CD4-positive, alpha-beta memory T cell (primary cell): ENCODE data around the gene ZNF101. TPM values are rescaled to one million over a fixed set of nuclear protein-coding genes. Genes with fewer than 3 reads are reported as not detected.

Source experiments
- CTCF ChIA-PET: fragments of 350-600 bp; sonication (Branson Sonifier 250); formaldehyde crosslinking; loops from one replicate; lab custom pipeline; 2021; ENCODE audit warnings: inconsistent platforms; ENCODE audit not compliant: partially characterized antibody; lab: Charles Lee
- POLR2A ChIA-PET: fragments of 350-600 bp; sonication (Branson Sonifier 250); formaldehyde crosslinking; loops from one replicate; lab custom pipeline; 2021; ENCODE audit not compliant: partially characterized antibody; lab: Charles Lee
- DNase-seq, 5 donors: peaks; one replicate each; pipeline versions ENCODE4 v3.0.0 to v3.0.0-alpha.2; 2020 to 2022; ENCODE audit warnings: mixed read lengths in 1 of 5
- H3K27ac ChIP-seq: one replicate; pipeline ENCODE4 v1.7.0; 2013; ENCODE audit warnings: low read depth, low read length
- H3K27me3 ChIP-seq: 2 replicates; pipeline ENCODE4 v1.7.0; 2013; ENCODE audit warnings: mild to moderate bottlenecking, low read length, moderate library complexity; ENCODE audit not compliant: insufficient read depth
- H3K36me3 ChIP-seq: 2 replicates; pipeline ENCODE4 v1.7.0; 2013; ENCODE audit warnings: mild to moderate bottlenecking, low read length, moderate library complexity; ENCODE audit not compliant: insufficient read depth
- H3K4me1 ChIP-seq: 2 replicates; pipeline ENCODE4 v1.7.0; 2013; ENCODE audit warnings: mild to moderate bottlenecking, low read length, moderate library complexity; ENCODE audit not compliant: insufficient read depth
- H3K4me3 ChIP-seq, 2 donors: one replicate each; pipeline ENCODE4 v1.7.0; 2013; ENCODE audit warnings: low read length in 2 of 2, mild to moderate bottlenecking in 1 of 2
- H3K9me3 ChIP-seq, 2 donors: one replicate each; pipeline ENCODE4 v1.7.0; 2013; ENCODE audit warnings: low read length in 2 of 2, control low read depth in 1 of 2; ENCODE audit not compliant: control insufficient read depth in 1 of 2
- H3K27ac Mint-ChIP-seq, 7 donors: one replicate each; pipeline ENCODE4 v1.8.0; 2020 to 2021; ENCODE audit warnings: mixed read lengths in 7 of 7, mild to moderate bottlenecking in 6 of 7, inconsistent platforms in 3 of 7, moderate library complexity in 3 of 7
- H3K27me3 Mint-ChIP-seq, 2 donors: one replicate each; pipeline ENCODE4 v1.8.0; 2020 to 2021; ENCODE audit warnings: mixed read lengths in 2 of 2
- H3K36me3 Mint-ChIP-seq, 2 donors: one replicate each; pipeline ENCODE4 v1.8.0; 2020 to 2021; ENCODE audit warnings: mixed read lengths in 2 of 2, inconsistent platforms in 1 of 2, mild to moderate bottlenecking in 1 of 2
- H3K4me1 Mint-ChIP-seq, 4 donors: one replicate each; pipeline ENCODE4 v1.8.0; 2020 to 2021; ENCODE audit warnings: mixed read lengths in 4 of 4, mild to moderate bottlenecking in 1 of 4
- H3K4me3 Mint-ChIP-seq, 8 donors: one replicate each; pipeline ENCODE4 v1.8.0; 2020 to 2021; ENCODE audit warnings: mixed read lengths in 8 of 8, mild to moderate bottlenecking in 7 of 8, moderate library complexity in 6 of 8, inconsistent platforms in 3 of 8
- H3K9me3 Mint-ChIP-seq, 8 donors: one replicate each; pipeline ENCODE4 v1.8.0; 2020 to 2021; ENCODE audit warnings: mixed read lengths in 8 of 8, mild to moderate bottlenecking in 5 of 8, inconsistent platforms in 3 of 8, moderate library complexity in 1 of 8
- intact Hi-C: fragments of 100-400 bp; cut with micrococcal nuclease; formaldehyde crosslinking; loops from one replicate; pipeline ENCODE4 v1.15.1; 2023
- polyA plus RNA-seq, 2 donors: library from polyadenylated mRNA; unstranded; fragments of 300-500 nt; fragmentation: Illumina TruSeq; gene quantifications; one replicate each; pipeline ENCODE4 v1.2.3, GENCODE V29; 2021
- total RNA-seq, 2 experiments: library from RNA; stranded (reverse); gene quantifications; one replicate each; pipeline ENCODE4 v1.2.3, GENCODE V29; 2021

The ZNF101 gene
- total and polyA plus RNA-seq, 4 experiments from 2014 or later, result 97.3 to 156 (median 133) TPM

- H3K36me3 Mint-ChIP-seq, result peaks cover 28 to 59% of the 10 kb centered on the region in 2 donors
- peak overlapping the region in 1 of 8 donors; percentile 21 for H3K4me3 Mint-ChIP-seq
- Histone ChIP-seq H3K4me3 (no peak overlapping the region), H3K36me3 (peaks cover 36% of the 10 kb centered on the region), H3K9me3 (no peaks in the 10 kb centered on the region), H3K27me3 (no peaks in the 10 kb centered on the region), H3K4me1 (peaks cover 25% of the 10 kb centered on the region), H3K27ac (no peak overlapping the region)
- DNase-seq, result peak in 1 of 5 donors; percentile 19
- H3K9me3 Mint-ChIP-seq, result peaks cover 0 to 2% (median 0%) of the 10 kb centered on the region in 8 donors
- H3K4me1 Mint-ChIP-seq, result peaks cover 18 to 44% (median 29%) of the 10 kb centered on the region in 4 donors
- H3K27me3 Mint-ChIP-seq, result no peaks in the 10 kb centered on the region
- intact Hi-C loops, result loop anchor here (5.0 kb wide), 1 partner anchor 34 kb away; no protein-coding TSS in a partner anchor
- POLR2A ChIA-PET, result interaction anchor here (1.0 to 1.3 kb wide), 3 partner anchors 12 to 32 kb away, joined by 4 to 8 read pairs (median 6); partner anchors contain the start of genes ATP13A1 and GMIP
- CTCF ChIA-PET, result no interaction called here
- H3K27ac Mint-ChIP-seq, result peak overlapping the region in 2 of 7 donors; percentile 17 to 94
Measured at GRCh38 chr19:19631346-19631745, 37.3 kb upstream of the ZNF101 start.

DNA sequence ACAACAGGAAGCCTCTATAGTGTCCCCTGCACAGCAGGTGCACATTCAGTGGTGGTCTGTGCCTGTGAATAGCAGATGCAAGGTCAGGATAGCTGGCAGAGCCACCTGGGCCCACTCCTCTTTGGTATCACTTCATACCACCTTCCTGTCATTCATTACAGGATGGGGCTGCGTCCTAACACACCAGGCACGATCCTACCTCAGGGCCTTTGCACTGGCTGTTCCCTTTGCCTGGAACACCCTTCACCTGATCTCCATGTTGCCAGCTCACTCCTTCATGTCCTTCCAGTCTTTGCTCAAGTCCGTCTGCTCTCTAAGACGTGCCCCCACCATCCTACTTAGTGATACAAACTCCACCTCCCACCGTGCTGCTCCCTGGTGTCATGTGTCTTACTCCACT is 36.0 kb upstream of the ZNF101 start:
- H3K9me3 Mint-ChIP-seq, result peaks cover 0 to 2% (median 0%) of the 10 kb centered on the region in 8 donors
- H3K27ac Mint-ChIP-seq, result peak overlapping the region in 6 of 7 donors; percentile 11 to 70 (median 48)
- peak in 1 of 5 donors; percentile 5 for DNase-seq
- Histone ChIP-seq H3K27me3 (no peaks in the 10 kb centered on the region), H3K36me3 (peaks cover 44% of the 10 kb centered on the region), H3K4me1 (peaks cover 12% of the 10 kb centered on the region), H3K27ac (no peak overlapping the region), H3K4me3 (no peak overlapping the region), H3K9me3 (no peaks in the 10 kb centered on the region)
- CTCF ChIA-PET, result interaction anchor here (0.7 kb wide), 1 partner anchor 11 kb away, joined by 3 read pairs; the partner anchor contains the start of gene GMIP
- no peak overlapping the region for H3K4me3 Mint-ChIP-seq
- intact Hi-C loops, result loop anchor here (5.0 kb wide), 1 partner anchor 35 kb away; no protein-coding TSS in a partner anchor
- POLR2A ChIA-PET, result interaction anchor here (0.9 to 1.5 kb wide), 2 partner anchors 30 to 78 kb away, joined by 3 to 6 read pairs; no protein-coding TSS in a partner anchor
- H3K36me3 Mint-ChIP-seq, result peaks cover 28 to 59% of the 10 kb centered on the region in 2 donors
- H3K4me1 Mint-ChIP-seq, result peaks cover 8 to 32% (median 16%) of the 10 kb centered on the region in 4 donors
- no peaks in the 10 kb centered on the region for H3K27me3 Mint-ChIP-seq

GRCh38 chr19:19633711-19634515 is 34.7 kb upstream of the ZNF101 start:
- Mint-ChIP-seq H3K4me3 (no peak overlapping the region), H3K4me1 (peaks cover 8 to 24% (median 14%) of the 10 kb centered on the region in 4 donors), H3K9me3 (peaks cover 0 to 1% (median 0%) of the 10 kb centered on the region in 8 donors), H3K36me3 (peaks cover 32 to 59% of the 10 kb centered on the region in 2 donors), H3K27ac (peak overlapping the region in 6 of 7 donors; percentile 25 to 92 (median 54)), H3K27me3 (no peaks in the 10 kb centered on the region)
- no peaks in the 10 kb centered on the region for H3K9me3 ChIP-seq
- peak in 1 of 5 donors; percentile 22 for DNase-seq
- peaks cover 9% of the 10 kb centered on the region for H3K4me1 ChIP-seq
- POLR2A ChIA-PET, result interaction anchor here (0.9 to 1.5 kb wide), 4 partner anchors 10 to 80 kb away, joined by 3 to 6 read pairs (median 3); no protein-coding TSS in a partner anchor
- H3K4me3 ChIP-seq, result no peak overlapping the region
- CTCF ChIA-PET, result no interaction called here
- no peak overlapping the region for H3K27ac ChIP-seq
- peaks cover 48% of the 10 kb centered on the region for H3K36me3 ChIP-seq
- no peaks in the 10 kb centered on the region for H3K27me3 ChIP-seq
- intact Hi-C loops, result loop anchor here (5.0 kb wide), 1 partner anchor 37 kb away; no protein-coding TSS in a partner anchor

DNA sequence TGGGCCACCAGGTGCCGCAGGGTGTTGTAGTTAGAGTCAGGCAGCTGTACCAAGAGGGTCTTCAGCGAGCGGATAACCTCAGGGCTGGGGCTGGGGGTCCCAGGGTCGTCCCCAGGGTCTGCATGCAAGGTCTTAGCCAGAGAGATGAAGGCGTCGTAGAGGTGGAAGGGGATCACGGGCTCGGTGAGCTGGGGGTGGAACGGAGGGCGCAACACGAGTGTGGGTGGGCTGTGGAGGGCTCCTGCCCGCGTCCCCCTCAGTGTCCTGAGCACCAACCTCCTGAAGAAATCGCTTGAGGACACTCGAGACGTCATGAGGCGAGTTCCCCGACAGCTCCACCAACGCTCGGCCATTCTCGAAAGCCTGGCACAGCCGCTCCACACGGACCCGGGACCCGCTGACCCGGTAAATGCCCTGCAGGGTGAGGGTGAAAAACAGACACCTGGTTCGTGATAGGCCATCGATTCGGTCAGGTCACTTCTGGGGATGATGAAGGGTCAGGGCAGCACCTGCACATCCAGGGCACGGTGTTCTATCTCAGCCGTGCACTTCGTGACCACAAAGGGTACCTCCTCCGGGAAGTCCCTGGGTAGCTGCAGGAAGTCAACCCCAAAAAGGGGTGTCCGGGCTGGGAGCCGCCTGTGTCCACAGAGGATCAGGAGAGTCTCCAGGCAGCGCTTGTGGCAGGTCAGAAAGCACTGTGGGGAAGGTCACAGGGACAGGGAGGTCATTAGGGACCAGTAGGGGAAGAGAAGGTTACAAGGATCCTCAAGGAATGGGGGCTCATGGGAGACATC is 33.9 kb upstream of the ZNF101 start:
- H3K36me3 ChIP-seq, result peaks cover 52% of the 10 kb centered on the region
- Mint-ChIP-seq H3K36me3 (peaks cover 32 to 61% of the 10 kb centered on the region in 2 donors), H3K9me3 (no peaks in the 10 kb centered on the region), H3K27ac (peak overlapping the region in 5 of 7 donors; percentile 44 to 92 (median 48)), H3K4me1 (peaks cover 8 to 24% (median 15%) of the 10 kb centered on the region in 4 donors), H3K27me3 (no peaks in the 10 kb centered on the region), H3K4me3 (no peak overlapping the region)
- H3K27ac ChIP-seq, result no peak overlapping the region
- H3K27me3 ChIP-seq, result no peaks in the 10 kb centered on the region
- no peak overlapping the region for H3K4me3 ChIP-seq
- CTCF ChIA-PET, result interaction anchor here (1.8 kb wide), 1 partner anchor 102 kb away, joined by 4 read pairs; no protein-coding TSS in a partner anchor
- peak in 1 of 5 donors; percentile 31 for DNase-seq
- peaks cover 9% of the 10 kb centered on the region for H3K4me1 ChIP-seq
- POLR2A ChIA-PET, result interaction anchor here (1.1 to 1.2 kb wide), 2 partner anchors 9 to 34 kb away, joined by 3 read pairs; partner anchors contain the start of gene ZNF101
- intact Hi-C loops, result loop anchor here (5.0 kb wide), 1 partner anchor 37 kb away; no protein-coding TSS in a partner anchor
- H3K9me3 ChIP-seq, result no peaks in the 10 kb centered on the region

GRCh38 chr19:19635313-19635702 is 33.3 kb upstream of the ZNF101 start:
- H3K4me1 ChIP-seq, result peaks cover 9% of the 10 kb centered on the region
- intact Hi-C loops, result no loop called here
- Mint-ChIP-seq H3K9me3 (no peaks in the 10 kb centered on the region), H3K36me3 (peaks cover 35 to 65% of the 10 kb centered on the region in 2 donors), H3K4me3 (no peak overlapping the region), H3K27me3 (no peaks in the 10 kb centered on the region), H3K27ac (peak overlapping the region in 3 of 7 donors; percentile 44 to 83 (median 48)), H3K4me1 (peaks cover 8 to 24% (median 17%) of the 10 kb centered on the region in 4 donors)
- no peaks in the 10 kb centered on the region for H3K27me3 ChIP-seq
- DNase-seq, result peak in 1 of 5 donors; percentile 28
- H3K9me3 ChIP-seq, result no peaks in the 10 kb centered on the region
- H3K36me3 ChIP-seq, result peaks cover 58% of the 10 kb centered on the region
- ChIA-PET POLR2A (interaction anchor here (0.6 to 1.2 kb wide), 2 partner anchors 32 to 34 kb away, joined by 3 read pairs; partner anchors contain the start of gene ZNF101), CTCF (interaction anchor here (1.8 kb wide), 1 partner anchor 103 kb away, joined by 4 read pairs; no protein-coding TSS in a partner anchor)
- H3K27ac ChIP-seq, result no peak overlapping the region
- H3K4me3 ChIP-seq, result no peak overlapping the region

DNA sequence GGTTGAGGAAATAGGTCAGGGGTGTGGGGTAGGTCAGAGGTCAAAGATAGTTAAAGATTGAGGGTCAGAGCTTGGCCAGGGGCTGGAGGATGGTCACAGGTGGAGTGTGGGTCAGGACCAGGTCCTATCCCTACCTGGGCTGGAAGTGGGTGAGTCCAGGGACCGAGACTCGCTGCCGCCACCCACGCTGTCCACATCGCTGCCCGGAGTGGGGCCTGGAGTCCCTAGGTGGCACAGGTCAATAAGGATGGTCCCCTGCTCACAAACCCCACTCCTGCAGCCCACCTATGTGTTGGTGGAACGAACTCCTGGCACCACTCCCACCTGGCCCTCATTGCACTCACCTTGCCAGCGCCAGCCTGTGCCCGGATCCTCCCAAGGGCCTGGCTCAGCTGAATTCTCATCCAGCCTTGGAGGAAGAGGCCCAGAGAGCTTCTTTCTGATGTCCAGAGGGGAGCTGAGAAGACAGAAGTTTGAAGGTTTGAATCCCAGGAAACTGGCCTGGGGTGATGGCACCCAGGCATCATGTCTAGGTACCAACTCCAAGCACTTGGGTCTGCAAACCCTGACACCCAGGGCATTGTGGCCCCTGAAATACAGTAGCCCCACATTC is 32.0 kb upstream of the ZNF101 start:
- Mint-ChIP-seq H3K4me3 (no peak overlapping the region), H3K9me3 (no peaks in the 10 kb centered on the region), H3K4me1 (peaks cover 8 to 25% (median 18%) of the 10 kb centered on the region in 4 donors), H3K36me3 (peaks cover 36 to 55% of the 10 kb centered on the region in 2 donors), H3K27me3 (no peaks in the 10 kb centered on the region), H3K27ac (peak overlapping the region in 1 of 7 donors; percentile 35)
- Histone ChIP-seq H3K4me1 (peaks cover 12% of the 10 kb centered on the region), H3K27me3 (no peaks in the 10 kb centered on the region), H3K4me3 (no peak overlapping the region), H3K36me3 (peaks cover 61% of the 10 kb centered on the region), H3K9me3 (no peaks in the 10 kb centered on the region), H3K27ac (no peak overlapping the region)
- CTCF ChIA-PET, result interaction anchor here (1.2 kb wide), 1 partner anchor 53 kb away, joined by 3 read pairs; no protein-coding TSS in a partner anchor
- intact Hi-C loops, result no loop called here
- POLR2A ChIA-PET, result interaction anchor here (1.3 kb wide), 1 partner anchor 8 kb away, joined by 3 read pairs; no protein-coding TSS in a partner anchor
- DNase-seq, result peak in 1 of 5 donors; percentile 4
